ENCODE measurements around the gene WDR45. TPM values are rescaled to one million over a fixed set of nuclear protein-coding genes. Genes with fewer than 3 reads are reported as not detected.
A peak's percentile ranks its signal among the peaks of the same experiment; 100 is the strongest.
"Not testable (repeated sequence)": the region's sequence is repeated elsewhere in the genome, so short reads cannot be mapped to it uniquely, and the experiment has no call there.

Gene WDR45
- total RNA-seq = 10 to 100 TPM; 22.4 to 23.9 TPM

DNA sequence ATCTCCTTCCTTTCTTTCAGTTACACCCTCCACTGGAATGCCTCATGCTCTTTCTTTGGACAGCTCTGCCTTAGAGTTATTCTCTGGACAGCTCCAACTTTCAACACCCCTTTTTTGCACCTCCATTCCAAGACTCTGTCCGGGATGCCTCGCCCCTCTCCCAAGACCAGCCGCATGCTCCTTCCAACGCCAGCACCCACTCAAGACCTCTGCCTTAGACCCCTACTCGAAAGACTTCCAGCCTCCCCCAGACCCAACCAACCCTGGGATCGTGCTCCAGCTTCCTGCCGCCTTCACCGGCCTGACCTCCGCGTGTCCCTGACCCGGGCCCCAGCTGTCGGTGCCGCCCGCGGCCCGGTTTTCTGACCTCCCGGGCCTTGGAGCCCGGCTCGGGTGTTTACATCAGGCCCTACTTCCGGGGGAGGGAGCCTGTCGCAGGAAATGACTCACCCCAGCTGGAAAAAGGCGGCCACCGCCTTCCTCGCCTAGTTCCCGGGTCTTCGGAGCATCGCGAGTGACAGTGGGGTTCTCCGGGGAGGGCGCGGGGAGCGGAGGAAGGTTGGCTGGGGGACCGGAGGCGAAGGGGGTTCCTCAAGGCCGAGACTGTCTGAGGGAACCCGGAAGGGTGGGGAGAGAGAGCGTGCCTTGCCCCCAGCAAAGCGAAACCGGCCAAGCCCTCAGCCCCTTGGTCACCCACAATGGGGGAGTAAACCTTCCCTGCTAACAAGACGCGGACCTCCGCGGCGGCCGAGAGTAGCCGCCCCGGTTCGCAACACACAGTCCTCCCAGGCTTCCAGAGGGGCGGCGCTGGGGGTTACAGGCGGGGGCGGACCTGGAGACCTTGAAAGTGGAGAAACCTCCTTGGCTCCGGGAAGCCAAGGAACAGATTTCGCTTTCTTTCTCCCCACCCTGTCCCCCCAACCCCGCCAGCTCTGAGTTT, at the start of gene WDR45:
TSS of gene WDR45 (minus strand) at position 399 of the 940 bp plus-strand sequence. CDS start 1,792 bp downstream, outside the sequence.
- H3K4me1 Mint-ChIP-seq = peaks cover 16% of the 10 kb centered on the region
- peak within 1 kb of the TSS; percentile 99 for H3K27ac Mint-ChIP-seq
- no peaks in the 10 kb centered on the region for H3K27me3 Mint-ChIP-seq
- ChIA-PET POLR2A (no interaction called here), CTCF (interaction anchor here (0.6 kb wide), 1 partner anchor 21 kb away, joined by 3 read pairs; no protein-coding TSS in a partner anchor)
- H3K4me3 Mint-ChIP-seq = peak within 1 kb of the TSS; percentile 93
- ATAC-seq (peak; percentile 84), DNase-seq (peak; percentile 84)
- intact Hi-C loops (cut with DNase I, micrococcal nuclease) = loop anchor here (1.0 to 10.0 kb wide), 7 partner anchors 21 to 482 kb away; partner anchors contain the start of genes GPKOW (in 2 of the 2), FOXP3 (in 1 of the 2), PPP1R3F (in 1 of the 2) and WDR13 (in 1 of the 2)
- no peaks in the 10 kb centered on the region for H3K36me3 Mint-ChIP-seq (ENCODE audit: low read depth)
- H3K9me3 Mint-ChIP-seq (ENCODE audit: low read depth) = no peaks in the 10 kb centered on the region

DNA sequence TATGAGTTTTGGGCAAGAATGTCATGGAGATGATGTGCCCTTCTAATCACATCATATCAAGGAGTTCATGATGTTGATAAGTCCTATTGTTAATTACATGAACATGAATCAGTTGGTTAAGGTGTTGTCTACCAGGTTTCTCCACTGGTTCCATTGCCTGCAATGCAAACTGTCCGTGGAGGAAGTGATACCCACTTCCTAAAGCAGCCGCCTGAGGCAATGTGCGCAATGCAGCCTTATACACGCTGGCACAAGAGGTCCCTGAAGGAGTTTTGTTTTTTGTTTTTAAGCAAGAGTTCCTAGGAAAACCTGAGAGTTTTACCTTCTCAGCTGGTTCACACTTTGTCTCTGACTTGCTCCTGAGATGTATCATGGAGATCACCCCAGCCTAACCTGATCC, 49.7 kb upstream of the WDR45 start:
- ChIA-PET POLR2A (no interaction called here), CTCF (no interaction called here)
- Mint-ChIP-seq H3K9me3 (ENCODE audit: low read depth) (no peaks in the 10 kb centered on the region), H3K4me1 (no peaks in the 10 kb centered on the region), H3K27ac (no peak overlapping the region), H3K4me3 (no peak overlapping the region), H3K27me3 (no peaks in the 10 kb centered on the region), H3K36me3 (ENCODE audit: low read depth) (no peaks in the 10 kb centered on the region)
- intact Hi-C loops (cut with DNase I, micrococcal nuclease) = loop anchor here in 1 of 2 experiments (10.0 kb wide), 1 partner anchor 625 kb away; no protein-coding TSS in a partner anchor
- ATAC-seq (no peak), DNase-seq (no peak)

DNA sequence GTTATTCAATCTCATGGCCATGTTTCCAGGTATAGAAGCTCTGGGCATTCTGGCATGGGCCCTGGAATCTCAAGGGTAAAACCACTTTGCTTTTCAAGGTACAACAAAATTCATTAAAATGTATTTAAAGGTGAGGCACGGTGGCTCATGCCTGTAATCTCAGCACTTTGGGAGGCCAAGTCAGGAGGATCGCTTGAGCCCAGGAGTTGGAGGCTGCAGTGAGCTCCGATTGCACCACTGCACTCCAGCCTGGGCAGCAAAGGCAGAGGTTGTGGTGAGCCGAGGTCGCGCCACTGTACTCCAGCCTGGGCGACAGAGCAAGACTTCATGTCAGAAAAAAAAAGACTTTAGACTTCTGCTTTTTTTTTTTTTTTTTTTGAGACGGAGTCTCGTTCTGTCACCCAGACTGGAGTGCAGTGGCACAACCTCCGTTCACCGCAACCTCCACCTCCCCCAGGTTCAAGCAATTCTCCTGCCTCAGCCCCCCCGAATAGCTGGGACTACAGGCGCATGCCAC, 48.1 kb upstream of the WDR45 start:
- DNase-seq; POLR2A ChIA-PET; ATAC-seq; H3K4me1 Mint-ChIP-seq; H3K9me3 Mint-ChIP-seq (ENCODE audit: low read depth); H3K36me3 Mint-ChIP-seq (ENCODE audit: low read depth); CTCF ChIA-PET; H3K4me3 Mint-ChIP-seq; H3K27me3 Mint-ChIP-seq; H3K27ac Mint-ChIP-seq: not testable (repeated sequence)
- intact Hi-C loops (cut with DNase I, micrococcal nuclease) = loop anchor here in 1 of 2 experiments (10.0 kb wide), 1 partner anchor 627 kb away; no protein-coding TSS in a partner anchor

DNA sequence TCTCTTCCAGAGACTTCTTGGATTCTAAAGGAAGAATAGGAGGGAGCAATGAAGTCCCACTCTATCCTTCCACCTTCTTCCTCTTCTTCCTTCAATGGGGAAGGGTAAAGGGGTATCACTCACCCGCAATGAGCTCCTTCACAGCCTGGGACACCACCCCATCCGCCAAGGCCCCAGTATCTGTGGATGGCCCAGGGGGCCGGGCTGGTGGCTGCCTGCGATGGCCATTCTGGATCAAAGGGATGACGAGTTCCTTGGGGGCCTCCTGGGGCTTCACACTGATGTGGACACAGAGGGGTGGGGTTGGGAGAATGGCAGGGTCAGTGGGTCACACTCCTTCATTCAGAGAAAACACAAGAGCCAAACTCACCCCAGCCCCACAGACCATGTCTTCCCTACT, 42.8 kb upstream of the WDR45 start:
- no peaks in the 10 kb centered on the region for H3K27me3 Mint-ChIP-seq

DNA sequence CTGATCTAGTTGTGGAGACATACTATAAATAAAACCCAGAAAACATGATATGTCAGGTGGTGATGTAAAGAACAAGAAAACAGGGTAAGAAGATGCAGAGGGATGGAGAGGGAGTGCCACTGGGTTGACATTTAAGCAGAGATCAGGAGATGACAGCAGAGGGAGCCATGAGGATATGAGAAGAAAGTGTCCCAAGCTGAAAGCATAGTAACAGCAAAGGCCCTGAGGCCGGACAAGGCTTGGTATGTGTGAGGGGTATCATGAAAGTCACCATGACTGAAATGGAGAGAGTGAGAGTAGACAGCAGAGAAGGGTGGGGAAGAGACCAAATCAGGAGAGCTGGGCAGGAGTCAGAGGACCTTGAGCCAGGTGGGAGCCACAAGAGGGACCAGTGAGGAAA, 40.4 kb upstream of the WDR45 start:
- peak overlapping the region; percentile 56 for H3K27ac Mint-ChIP-seq
- intact Hi-C loops (cut with DNase I, micrococcal nuclease) = loop anchor here (5.0 to 10.0 kb wide), 2 partner anchors 47 to 635 kb away; no protein-coding TSS in a partner anchor
- no peaks in the 10 kb centered on the region for H3K27me3 Mint-ChIP-seq
- no peak for DNase-seq
- peaks cover 20% of the 10 kb centered on the region for H3K4me1 Mint-ChIP-seq
- CTCF ChIA-PET = no interaction called here
- POLR2A ChIA-PET = no interaction called here
- ATAC-seq = no peak
- H3K9me3 Mint-ChIP-seq (ENCODE audit: low read depth) = no peaks in the 10 kb centered on the region
- H3K4me3 Mint-ChIP-seq = no peak overlapping the region
- H3K36me3 Mint-ChIP-seq (ENCODE audit: low read depth) = peaks cover 37% of the 10 kb centered on the region

More for the DNA sequence above, 42.8 kb upstream of the WDR45 start:
- DNase-seq (no peak), ATAC-seq (no peak)
- Mint-ChIP-seq H3K36me3 (ENCODE audit: low read depth) (peaks cover 25% of the 10 kb centered on the region), H3K4me1 (peaks cover 17% of the 10 kb centered on the region), H3K4me3 (peak overlapping the region; percentile 97), H3K9me3 (ENCODE audit: low read depth) (no peaks in the 10 kb centered on the region), H3K27ac (peak overlapping the region; percentile 95)
- POLR2A ChIA-PET = no interaction called here
- intact Hi-C loops (cut with DNase I, micrococcal nuclease) = loop anchor here (2.0 to 10.0 kb wide), 5 partner anchors 22 to 632 kb away; partner anchors contain the start of genes HDAC6 (in 1 of the 2) and WDR45 (in 1 of the 2)
- CTCF ChIA-PET = interaction anchor here (0.6 to 1.0 kb wide), 2 partner anchors 47 to 151 kb away, joined by 3 read pairs; partner anchors contain the start of gene KCND1

DNA sequence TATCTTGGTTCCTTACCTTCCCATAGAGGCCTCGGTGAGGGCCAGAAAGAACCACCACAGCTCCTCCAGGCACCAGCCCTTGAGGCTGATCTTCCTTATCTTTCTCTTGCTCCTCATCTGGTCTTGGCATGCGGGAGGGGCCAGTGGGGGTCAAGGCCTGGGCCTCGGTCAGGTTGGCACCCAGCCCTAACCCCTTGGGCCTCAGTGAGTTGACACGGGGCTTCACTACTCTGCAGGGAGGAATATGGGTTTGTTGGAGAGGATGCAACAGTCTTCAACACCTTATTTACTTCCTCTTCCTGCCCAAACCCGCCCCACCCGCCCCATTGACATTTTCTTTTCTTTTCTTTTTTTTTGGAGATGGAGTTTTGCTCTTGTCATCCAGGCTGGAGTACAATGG, 37.9 kb upstream of the WDR45 start:
- no peaks in the 10 kb centered on the region for H3K9me3 Mint-ChIP-seq (ENCODE audit: low read depth)
- no peaks in the 10 kb centered on the region for H3K27me3 Mint-ChIP-seq
- intact Hi-C loops (cut with DNase I, micrococcal nuclease) = no loop called here
- ChIA-PET CTCF (no interaction called here), POLR2A (no interaction called here)
- ATAC-seq (no peak), DNase-seq (no peak)
- H3K4me3 Mint-ChIP-seq = no peak overlapping the region
- peak overlapping the region; percentile 69 for H3K27ac Mint-ChIP-seq
- H3K36me3 Mint-ChIP-seq (ENCODE audit: low read depth) = peaks cover 34% of the 10 kb centered on the region
- H3K4me1 Mint-ChIP-seq = peaks cover 11% of the 10 kb centered on the region

DNA sequence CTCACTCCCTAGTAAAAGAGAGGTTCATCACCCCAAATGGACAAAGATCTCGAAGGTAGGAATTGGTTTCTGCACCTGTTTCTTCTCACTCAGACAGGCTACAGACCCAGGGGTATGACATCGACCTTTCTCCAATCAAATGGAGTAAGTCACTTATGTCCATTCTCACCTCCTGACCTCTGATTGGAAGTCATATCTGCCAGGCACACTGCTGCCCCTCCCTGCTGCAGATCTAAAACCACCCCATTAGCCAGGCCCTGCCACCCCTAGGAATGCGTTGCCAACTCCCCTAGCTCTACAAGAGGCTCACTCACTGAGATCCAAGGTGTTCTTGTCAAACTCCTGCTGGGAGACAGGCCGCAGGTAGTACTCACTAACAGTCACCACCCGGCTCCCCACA, 37.0 kb upstream of the WDR45 start:
- Mint-ChIP-seq H3K4me3 (no peak overlapping the region), H3K4me1 (peaks cover 7% of the 10 kb centered on the region), H3K27ac (no peak overlapping the region), H3K36me3 (ENCODE audit: low read depth) (peaks cover 31% of the 10 kb centered on the region), H3K9me3 (ENCODE audit: low read depth) (no peaks in the 10 kb centered on the region), H3K27me3 (no peaks in the 10 kb centered on the region)
- ChIA-PET CTCF (no interaction called here), POLR2A (no interaction called here)
- DNase-seq = no peak
- ATAC-seq = no peak
- intact Hi-C loops (cut with DNase I, micrococcal nuclease) = no loop called here

DNA sequence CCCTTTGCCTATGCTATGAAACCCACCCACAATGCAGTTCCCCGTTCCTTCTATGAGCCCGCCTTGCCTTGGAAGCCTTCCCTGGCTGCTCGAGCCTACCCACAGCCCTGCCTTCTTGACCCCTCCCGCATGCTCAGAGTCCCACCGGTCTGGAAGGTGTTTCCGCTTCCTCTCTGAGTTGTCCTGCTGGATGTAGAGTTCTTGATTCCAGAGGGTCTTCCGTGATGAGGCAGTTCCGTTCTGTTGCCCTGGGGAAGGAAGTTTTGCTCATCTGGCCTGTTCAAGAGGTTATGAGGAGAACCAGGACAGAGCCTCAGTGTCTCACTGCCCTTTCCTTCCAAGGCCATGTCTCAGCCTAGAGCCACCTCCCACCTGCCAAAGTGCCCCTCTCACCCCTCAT, 36.4 kb upstream of the WDR45 start:
- CTCF ChIA-PET = no interaction called here
- H3K4me1 Mint-ChIP-seq = peaks cover 7% of the 10 kb centered on the region
- no peak overlapping the region for H3K4me3 Mint-ChIP-seq
- POLR2A ChIA-PET = no interaction called here
- H3K9me3 Mint-ChIP-seq (ENCODE audit: low read depth) = no peaks in the 10 kb centered on the region
- no peaks in the 10 kb centered on the region for H3K27me3 Mint-ChIP-seq
- intact Hi-C loops (cut with DNase I, micrococcal nuclease) = no loop called here
- H3K36me3 Mint-ChIP-seq (ENCODE audit: low read depth) = peaks cover 25% of the 10 kb centered on the region
- ATAC-seq = no peak
- no peak overlapping the region for H3K27ac Mint-ChIP-seq
- no peak for DNase-seq

DNA sequence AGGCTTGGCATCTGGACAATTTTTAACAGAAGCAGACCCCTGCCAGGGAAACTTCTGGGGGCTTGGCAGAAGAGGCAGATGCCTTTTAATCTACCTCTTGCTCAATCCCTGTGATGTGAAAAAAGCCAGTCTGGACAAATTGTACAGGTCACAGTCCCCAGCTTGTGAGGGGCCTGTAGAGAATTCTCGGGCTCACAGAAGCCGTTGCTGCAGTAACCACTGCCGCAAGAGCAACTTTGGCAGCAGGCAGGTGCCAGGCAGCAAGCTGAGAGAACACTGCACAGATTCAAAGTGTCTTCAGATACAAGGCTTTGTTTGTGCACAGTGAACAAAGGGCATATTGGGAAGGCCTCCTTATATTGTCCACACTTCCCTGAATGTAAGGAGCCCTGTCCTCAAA, 32.1 kb upstream of the WDR45 start:
- H3K4me3 Mint-ChIP-seq = no peak overlapping the region
- ChIA-PET CTCF (interaction anchor here (1.3 kb wide), 1 partner anchor 43 kb away, joined by 3 read pairs; no protein-coding TSS in a partner anchor), POLR2A (no interaction called here)
- intact Hi-C loops (cut with DNase I, micrococcal nuclease) = no loop called here
- H3K36me3 Mint-ChIP-seq (ENCODE audit: low read depth) = peaks cover 19% of the 10 kb centered on the region
- H3K27ac Mint-ChIP-seq = no peak overlapping the region
- no peaks in the 10 kb centered on the region for H3K9me3 Mint-ChIP-seq (ENCODE audit: low read depth)
- ATAC-seq = no peak
- no peak for DNase-seq
- H3K27me3 Mint-ChIP-seq = no peaks in the 10 kb centered on the region
- H3K4me1 Mint-ChIP-seq = no peaks in the 10 kb centered on the region

DNA sequence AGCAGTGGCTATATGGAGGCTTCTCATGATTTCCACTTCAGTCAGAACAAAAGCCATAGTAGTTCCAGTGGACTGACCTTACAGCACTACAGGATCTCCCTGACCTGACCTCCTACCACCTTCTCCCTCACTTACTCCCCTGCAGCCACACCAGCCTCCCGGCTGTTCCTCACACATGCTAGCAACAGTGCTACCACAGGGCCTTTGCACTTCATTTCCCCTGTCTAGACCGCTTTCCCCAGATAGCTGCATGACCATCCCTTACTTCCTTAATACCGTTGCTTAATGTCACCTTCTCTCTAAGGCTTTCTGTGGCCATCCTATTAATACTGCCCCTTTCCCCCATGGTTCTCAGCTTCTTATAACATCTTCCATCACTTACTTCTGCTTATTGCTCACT, 30.7 kb upstream of the WDR45 start:
- ATAC-seq (no peak), DNase-seq (no peak)
- POLR2A ChIA-PET = interaction anchor here (0.6 kb wide), 1 partner anchor 15 kb away, joined by 3 read pairs; no protein-coding TSS in a partner anchor
- H3K9me3 Mint-ChIP-seq (ENCODE audit: low read depth) = no peaks in the 10 kb centered on the region
- H3K36me3 Mint-ChIP-seq (ENCODE audit: low read depth) = peaks cover 11% of the 10 kb centered on the region
- intact Hi-C loops (cut with DNase I, micrococcal nuclease) = no loop called here
- CTCF ChIA-PET = no interaction called here
- no peaks in the 10 kb centered on the region for H3K4me1 Mint-ChIP-seq
- no peak overlapping the region for H3K4me3 Mint-ChIP-seq
- no peaks in the 10 kb centered on the region for H3K27me3 Mint-ChIP-seq
- H3K27ac Mint-ChIP-seq = no peak overlapping the region

DNA sequence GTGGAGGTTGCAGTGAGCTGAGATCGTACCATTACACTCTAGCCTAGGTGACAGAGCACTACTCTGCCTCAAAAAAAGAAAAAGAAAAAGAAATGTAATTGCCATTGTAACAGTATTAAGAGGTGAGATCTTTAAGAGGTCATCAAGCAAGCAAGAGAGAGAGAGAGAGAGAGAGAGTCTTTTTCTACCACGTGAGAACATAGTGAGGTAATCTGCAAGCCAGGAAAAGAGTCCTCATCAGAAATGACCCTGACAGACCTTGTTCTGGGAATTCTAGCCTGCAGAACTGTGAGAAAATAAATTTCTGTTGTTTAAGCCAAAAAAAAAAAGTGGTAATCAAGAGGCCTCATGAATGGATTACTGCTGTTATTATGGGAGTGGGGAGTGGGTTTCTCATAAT, 29.0 kb upstream of the WDR45 start:
- H3K9me3 Mint-ChIP-seq (ENCODE audit: low read depth) = no peaks in the 10 kb centered on the region
- intact Hi-C loops (cut with DNase I, micrococcal nuclease) = loop anchor here in 1 of 2 experiments (10.0 kb wide), 1 partner anchor 56 kb away; the partner anchor contains the start of gene MAGIX
- H3K4me1 Mint-ChIP-seq = no peaks in the 10 kb centered on the region
- H3K4me3 Mint-ChIP-seq = no peak overlapping the region
- peaks cover 8% of the 10 kb centered on the region for H3K36me3 Mint-ChIP-seq (ENCODE audit: low read depth)
- POLR2A ChIA-PET = no interaction called here
- CTCF ChIA-PET = no interaction called here
- ATAC-seq = no peak
- no peak overlapping the region for H3K27ac Mint-ChIP-seq
- no peak for DNase-seq
- no peaks in the 10 kb centered on the region for H3K27me3 Mint-ChIP-seq

All from activated CD4-positive, alpha-beta T cell treated with anti-CD3 and anti-CD28 coated beads for 36 hours (primary cell).